Gastrocnemius medialis (tissue), 4 donors: ENCODE results near the gene CCDC192.

Source experiments
- POLR2A ChIP-seq, 2 donors: fragments of 450-650 bp; IDR thresholded peaks; one replicate each; pipeline ENCODE4 v1.6.1; 2017; ENCODE audit warnings: antibody characterized with exemption in 2 of 2, mild to moderate bottlenecking in 2 of 2, moderate library complexity in 2 of 2
- TF ChIP-seq, protein P1 (sequence below), 5 experiments: fragments of 450-650 bp in 3 of 5; fragments of 200-600 bp in 2 of 5; sonication (generic) in 2 of 5; IDR thresholded peaks in 4 of 5; conservative IDR thresholded peaks in 1 of 5; 1 replicate in 4 of 5; 2 replicates in 1 of 5; pipeline ENCODE4 v1.5.1; 2016 to 2019; ENCODE audit warnings: antibody characterized with exemption in 5 of 5, mild to moderate bottlenecking in 3 of 5, moderate library complexity in 3 of 5

DNA sequence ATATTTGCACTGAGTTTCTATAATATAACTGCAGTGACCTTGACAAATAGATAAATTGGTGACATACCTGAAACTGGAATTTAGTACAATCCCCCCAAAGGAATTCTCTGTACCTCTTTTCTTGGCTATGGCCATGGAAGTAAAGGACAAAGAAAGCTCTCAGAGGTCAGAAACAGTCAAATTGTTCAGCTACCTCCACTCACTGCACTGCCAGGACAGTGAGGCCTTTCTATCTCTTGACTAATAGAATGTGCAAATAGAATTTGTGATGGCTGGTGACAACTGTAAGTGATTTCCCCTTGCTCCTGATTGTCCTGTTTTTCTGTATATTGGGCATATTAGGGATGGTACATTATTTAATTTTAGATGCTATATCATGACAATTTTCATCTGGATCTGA, 67.1 kb downstream of the CCDC192 start:
- TF ChIP-seq, protein P1, sequence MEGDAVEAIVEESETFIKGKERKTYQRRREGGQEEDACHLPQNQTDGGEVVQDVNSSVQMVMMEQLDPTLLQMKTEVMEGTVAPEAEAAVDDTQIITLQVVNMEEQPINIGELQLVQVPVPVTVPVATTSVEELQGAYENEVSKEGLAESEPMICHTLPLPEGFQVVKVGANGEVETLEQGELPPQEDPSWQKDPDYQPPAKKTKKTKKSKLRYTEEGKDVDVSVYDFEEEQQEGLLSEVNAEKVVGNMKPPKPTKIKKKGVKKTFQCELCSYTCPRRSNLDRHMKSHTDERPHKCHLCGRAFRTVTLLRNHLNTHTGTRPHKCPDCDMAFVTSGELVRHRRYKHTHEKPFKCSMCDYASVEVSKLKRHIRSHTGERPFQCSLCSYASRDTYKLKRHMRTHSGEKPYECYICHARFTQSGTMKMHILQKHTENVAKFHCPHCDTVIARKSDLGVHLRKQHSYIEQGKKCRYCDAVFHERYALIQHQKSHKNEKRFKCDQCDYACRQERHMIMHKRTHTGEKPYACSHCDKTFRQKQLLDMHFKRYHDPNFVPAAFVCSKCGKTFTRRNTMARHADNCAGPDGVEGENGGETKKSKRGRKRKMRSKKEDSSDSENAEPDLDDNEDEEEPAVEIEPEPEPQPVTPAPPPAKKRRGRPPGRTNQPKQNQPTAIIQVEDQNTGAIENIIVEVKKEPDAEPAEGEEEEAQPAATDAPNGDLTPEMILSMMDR (IDR thresholded peaks at IDR 0.05 in 4 of 5, conservative IDR thresholded peaks at IDR 0.05 in 1 of 5), result no peak
- TF ChIP-seq POLR2A (IDR thresholded peaks at IDR 0.05), result no peak
